ENCODE data around the gene MSH5. TPM values are rescaled to one million over a fixed set of nuclear protein-coding genes. Genes with fewer than 3 reads are reported as not detected.

MSH5 gene
- total RNA-seq (1 to 10 TPM; 2.6 to 3.2 (median 3.0) TPM), polyA plus RNA-seq (1.8 TPM)
- long read RNA-seq, donor 1, partial matches to known transcripts, result 1 of 2 reads
- long read RNA-seq, donor 1, other reads (novel, unspliced or antisense), result 1 of 2 reads
- long read RNA-seq, donor 2, result 0 reads
- long read RNA-seq, donor 3, partial matches to known transcripts, result 0 of 1 reads
- long read RNA-seq, donor 3, other reads (novel, unspliced or antisense), result 0 of 1 reads
- long read RNA-seq, donor 4, partial matches to known transcripts, result 0 of 2 reads
- long read RNA-seq, donor 4, other reads (novel, unspliced or antisense), result 2 of 2 reads

GRCh38 chr6:31739639-31740396 lies at the start of gene MSH5:
Gene MSH5 (plus strand): TSS chr6:31740005. CDS start chr6:31740467, 462 bp downstream.
- Histone ChIP-seq H3K27ac (ENCODE audit: low read length) (peak within 1 kb of the TSS; percentile 46), H3K9me3 (ENCODE audit: control insufficient read depth, low read length) (no peaks in the 10 kb centered on the region), H3K4me1 (ENCODE audit: control insufficient read depth, insufficient read depth, low read length) (peaks cover 3% of the 10 kb centered on the region), H3K4me3 (ENCODE audit: low read length) (peak within 1 kb of the TSS; percentile 66), H3K27me3 (ENCODE audit: control insufficient read depth, insufficient read depth) (no peaks in the 10 kb centered on the region)
- intact Hi-C loops (cut with DNase I), result loop anchor here in 3 of 4 donors (5.0 to 10.0 kb wide), 3 partner anchors 32 to 95 kb away; no protein-coding TSS in a partner anchor
- peak; percentile 95 to 96 for ATAC-seq
- WGBS, result under 1% methylated on average over 58 of the region's 58 CpGs
- peak; percentile 98 to 99 (median 99) for DNase-seq

GRCh38 chr6:31690231-31691077 lies 49.4 kb upstream of the MSH5 start:
- DNase-seq, result no peak

DNA sequence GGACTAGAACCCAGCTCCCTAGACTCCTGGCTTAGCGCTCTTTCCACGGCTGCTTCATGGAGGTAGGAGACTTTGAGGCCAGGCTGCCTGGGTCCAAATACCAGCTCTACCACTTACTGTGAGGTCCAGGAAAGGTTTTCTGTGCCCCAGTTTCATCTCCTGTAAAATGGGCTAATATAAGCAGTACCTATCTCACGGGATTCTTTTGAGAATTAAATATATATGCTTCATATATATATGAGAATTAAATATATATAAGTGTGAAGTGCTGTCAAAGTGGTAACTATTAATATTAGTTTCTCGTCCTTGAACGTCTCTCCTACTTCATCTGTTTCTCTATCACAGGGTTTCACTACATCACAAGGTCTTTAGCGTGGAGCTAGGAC lies 48.7 kb upstream of the MSH5 start:
- no peaks in the 10 kb centered on the region for H3K4me1 ChIP-seq (ENCODE audit: control insufficient read depth, insufficient read depth, low read length)
- H3K27me3 ChIP-seq (ENCODE audit: control insufficient read depth, insufficient read depth), result no peaks in the 10 kb centered on the region
- intact Hi-C loops (cut with DNase I), result no loop called here
- no peaks in the 10 kb centered on the region for H3K9me3 ChIP-seq (ENCODE audit: control insufficient read depth, low read length)
- ATAC-seq (no peak), DNase-seq (no peak)
- H3K4me3 ChIP-seq (ENCODE audit: low read length), result no peak overlapping the region
- no peak overlapping the region for H3K27ac ChIP-seq (ENCODE audit: low read length)
- WGBS, result 89% methylated on average over 6 of the region's 6 CpGs

More at GRCh38 chr6:31690231-31691077, 49.4 kb upstream of the MSH5 start:
- no peak overlapping the region for H3K27ac ChIP-seq (ENCODE audit: low read length)
- no peak overlapping the region for H3K4me3 ChIP-seq (ENCODE audit: low read length)
- no peaks in the 10 kb centered on the region for H3K9me3 ChIP-seq (ENCODE audit: control insufficient read depth, low read length)
- no peaks in the 10 kb centered on the region for H3K4me1 ChIP-seq (ENCODE audit: control insufficient read depth, insufficient read depth, low read length)
- no peaks in the 10 kb centered on the region for H3K27me3 ChIP-seq (ENCODE audit: control insufficient read depth, insufficient read depth)
- intact Hi-C loops (cut with DNase I), result no loop called here
- ATAC-seq, result peak in 1 of 2 donors; percentile 78
- 61% methylated on average over 10 of the region's 10 CpGs for WGBS

GRCh38 chr6:31691564-31692108 lies 48.2 kb upstream of the MSH5 start:
- no peak overlapping the region for H3K27ac ChIP-seq (ENCODE audit: low read length)
- H3K4me3 ChIP-seq (ENCODE audit: low read length), result no peak overlapping the region
- H3K27me3 ChIP-seq (ENCODE audit: control insufficient read depth, insufficient read depth), result no peaks in the 10 kb centered on the region
- WGBS, result 94% methylated on average over 12 of the region's 12 CpGs
- H3K4me1 ChIP-seq (ENCODE audit: control insufficient read depth, insufficient read depth, low read length), result no peaks in the 10 kb centered on the region
- ATAC-seq (no peak), DNase-seq (no peak)
- H3K9me3 ChIP-seq (ENCODE audit: control insufficient read depth, low read length), result no peaks in the 10 kb centered on the region
- intact Hi-C loops (cut with DNase I), result no loop called here

DNA sequence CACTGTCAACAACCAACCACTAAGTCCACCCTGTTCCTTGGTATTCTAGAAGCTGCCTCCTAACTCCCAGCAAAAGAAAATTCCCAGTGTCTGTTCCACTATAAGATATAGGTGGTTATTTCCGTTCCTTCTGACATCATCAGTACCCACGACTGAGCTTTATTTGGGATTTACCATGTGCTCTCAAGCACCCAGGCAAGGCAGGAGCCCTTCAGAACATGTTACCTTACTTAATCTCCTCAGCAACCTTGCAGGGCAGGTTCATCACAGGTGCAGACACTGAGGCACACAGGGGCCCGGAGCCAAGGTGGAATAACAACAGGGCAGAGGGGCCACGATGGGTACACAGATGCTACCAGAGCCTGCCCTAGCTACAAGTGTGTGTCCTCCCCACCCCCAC lies 47.5 kb upstream of the MSH5 start:
- no peak for ATAC-seq
- Histone ChIP-seq H3K4me3 (ENCODE audit: low read length) (no peak overlapping the region), H3K4me1 (ENCODE audit: control insufficient read depth, insufficient read depth, low read length) (no peaks in the 10 kb centered on the region), H3K27me3 (ENCODE audit: control insufficient read depth, insufficient read depth) (no peaks in the 10 kb centered on the region), H3K9me3 (ENCODE audit: control insufficient read depth, low read length) (no peaks in the 10 kb centered on the region), H3K27ac (ENCODE audit: low read length) (no peak overlapping the region)
- intact Hi-C loops (cut with DNase I), result no loop called here
- WGBS, result 76% methylated on average over 4 of the region's 4 CpGs
- no peak for DNase-seq

DNA sequence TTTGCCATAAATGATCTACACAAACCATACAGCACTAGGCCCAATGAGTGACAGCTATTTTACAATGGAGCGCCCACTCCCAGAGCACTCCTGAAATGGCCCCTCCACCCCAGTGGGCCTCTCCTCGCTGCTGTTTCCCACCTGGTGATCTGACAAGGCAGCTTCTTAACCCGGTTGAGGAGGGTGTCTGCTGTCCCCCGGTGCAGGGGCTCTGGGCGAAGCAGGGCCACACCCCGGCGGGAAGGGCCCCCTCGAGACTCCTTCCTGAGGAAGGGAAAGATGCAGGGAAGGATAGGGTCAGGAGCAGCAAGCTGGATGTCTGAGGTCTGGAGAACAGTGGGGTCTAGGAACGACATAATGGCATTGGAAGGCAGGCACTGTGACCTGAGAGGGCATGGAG lies 46.9 kb upstream of the MSH5 start:
- no peak overlapping the region for H3K4me3 ChIP-seq (ENCODE audit: low read length)
- WGBS, result 85% methylated on average over 9 of the region's 9 CpGs
- intact Hi-C loops (cut with DNase I), result no loop called here
- ATAC-seq (no peak), DNase-seq (no peak)
- no peaks in the 10 kb centered on the region for H3K9me3 ChIP-seq (ENCODE audit: control insufficient read depth, low read length)
- H3K27me3 ChIP-seq (ENCODE audit: control insufficient read depth, insufficient read depth), result no peaks in the 10 kb centered on the region
- H3K4me1 ChIP-seq (ENCODE audit: control insufficient read depth, insufficient read depth, low read length), result no peaks in the 10 kb centered on the region
- no peak overlapping the region for H3K27ac ChIP-seq (ENCODE audit: low read length)

DNA sequence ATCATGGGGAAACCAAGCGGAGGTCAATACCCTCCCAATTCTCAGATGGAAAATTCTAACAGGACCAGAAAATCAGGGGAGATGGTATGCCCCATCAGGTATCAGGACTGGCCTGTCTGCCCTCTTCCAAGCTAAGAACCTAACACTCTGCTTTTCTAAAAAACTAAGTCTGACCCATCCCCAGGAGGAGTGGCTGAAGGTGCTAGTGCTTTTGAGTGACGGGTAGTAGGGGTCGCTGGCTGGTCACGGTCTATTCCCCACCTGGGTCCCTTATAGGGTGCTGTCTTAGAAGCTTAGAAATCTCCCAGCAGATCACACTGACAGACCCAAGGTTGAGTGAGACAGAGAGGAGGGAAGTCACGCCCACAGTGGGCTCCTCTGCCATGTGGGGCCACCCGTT lies 46.3 kb upstream of the MSH5 start:
- no peak overlapping the region for H3K27ac ChIP-seq (ENCODE audit: low read length)
- DNase-seq (no peak), ATAC-seq (no peak)
- 89% methylated on average over 6 of the region's 6 CpGs for WGBS
- no peaks in the 10 kb centered on the region for H3K9me3 ChIP-seq (ENCODE audit: control insufficient read depth, low read length)
- no peaks in the 10 kb centered on the region for H3K27me3 ChIP-seq (ENCODE audit: control insufficient read depth, insufficient read depth)
- intact Hi-C loops (cut with DNase I), result no loop called here
- no peaks in the 10 kb centered on the region for H3K4me1 ChIP-seq (ENCODE audit: control insufficient read depth, insufficient read depth, low read length)
- no peak overlapping the region for H3K4me3 ChIP-seq (ENCODE audit: low read length)

DNA sequence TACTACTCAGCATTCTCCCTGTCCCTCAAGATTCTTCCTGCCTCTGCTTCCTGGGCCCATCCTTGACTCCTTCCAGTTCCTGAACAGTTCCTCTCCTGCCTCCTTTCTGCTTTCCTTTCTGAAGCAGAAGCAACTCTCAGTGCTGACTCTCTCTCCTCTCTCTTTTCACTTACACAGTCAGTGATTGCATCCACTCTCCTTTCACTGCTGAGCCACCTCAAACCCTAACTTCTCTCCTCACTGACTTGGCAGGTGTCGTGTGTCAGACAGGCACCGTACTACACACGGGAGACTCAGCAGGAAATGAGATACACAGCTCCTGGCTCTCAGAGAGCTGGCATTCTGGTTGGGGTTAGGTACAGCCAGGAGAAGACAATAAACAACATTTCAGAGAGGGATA lies 42.2 kb upstream of the MSH5 start:
- DNase-seq (no peak), ATAC-seq (no peak)
- Histone ChIP-seq H3K27ac (ENCODE audit: low read length) (no peak overlapping the region), H3K4me3 (ENCODE audit: low read length) (no peak overlapping the region), H3K4me1 (ENCODE audit: control insufficient read depth, insufficient read depth, low read length) (peaks cover 7% of the 10 kb centered on the region), H3K9me3 (ENCODE audit: control insufficient read depth, low read length) (no peaks in the 10 kb centered on the region), H3K27me3 (ENCODE audit: control insufficient read depth, insufficient read depth) (no peaks in the 10 kb centered on the region)
- intact Hi-C loops (cut with DNase I), result no loop called here
- WGBS, result 39% methylated on average over 3 of the region's 3 CpGs

DNA sequence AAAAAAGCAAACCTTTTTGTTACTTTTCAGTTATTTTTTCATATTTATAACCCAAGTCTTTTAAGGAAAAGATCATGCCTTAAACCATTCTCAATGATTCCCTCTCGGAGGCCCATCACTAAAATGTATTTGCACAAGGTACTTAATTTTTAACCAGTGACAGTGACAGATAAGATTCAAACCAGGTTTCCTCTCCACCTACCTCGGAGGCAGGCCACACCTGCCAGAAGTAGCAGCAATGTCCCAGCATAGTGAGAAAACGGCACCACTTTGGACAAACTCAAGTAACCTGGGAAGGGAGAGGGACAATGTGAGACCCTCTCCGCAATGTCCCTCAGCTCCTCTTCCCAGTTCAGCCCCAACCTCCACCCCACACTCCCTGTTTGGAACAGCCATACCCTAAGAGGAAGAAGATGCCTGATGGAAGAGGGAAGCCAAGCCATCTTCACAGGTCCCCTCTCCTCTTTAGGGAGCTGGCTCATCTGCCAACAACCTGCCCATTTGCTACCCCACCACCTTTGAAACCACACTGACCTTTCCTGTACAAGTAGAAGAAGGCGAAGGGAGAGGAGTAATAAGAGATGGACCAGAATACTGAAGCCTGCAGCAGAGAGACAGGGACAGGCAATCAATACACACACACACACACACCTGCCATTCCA lies 38.9 kb upstream of the MSH5 start:
- no peaks in the 10 kb centered on the region for H3K27me3 ChIP-seq (ENCODE audit: control insufficient read depth, insufficient read depth)
- intact Hi-C loops (cut with DNase I), result no loop called here
- ATAC-seq, result no peak
- WGBS, result 85% methylated on average over 5 of the region's 5 CpGs
- peaks cover 7% of the 10 kb centered on the region for H3K4me1 ChIP-seq (ENCODE audit: control insufficient read depth, insufficient read depth, low read length)
- no peak for DNase-seq
- no peak overlapping the region for H3K4me3 ChIP-seq (ENCODE audit: low read length)
- no peak overlapping the region for H3K27ac ChIP-seq (ENCODE audit: low read length)
- H3K9me3 ChIP-seq (ENCODE audit: control insufficient read depth, low read length), result no peaks in the 10 kb centered on the region

DNA sequence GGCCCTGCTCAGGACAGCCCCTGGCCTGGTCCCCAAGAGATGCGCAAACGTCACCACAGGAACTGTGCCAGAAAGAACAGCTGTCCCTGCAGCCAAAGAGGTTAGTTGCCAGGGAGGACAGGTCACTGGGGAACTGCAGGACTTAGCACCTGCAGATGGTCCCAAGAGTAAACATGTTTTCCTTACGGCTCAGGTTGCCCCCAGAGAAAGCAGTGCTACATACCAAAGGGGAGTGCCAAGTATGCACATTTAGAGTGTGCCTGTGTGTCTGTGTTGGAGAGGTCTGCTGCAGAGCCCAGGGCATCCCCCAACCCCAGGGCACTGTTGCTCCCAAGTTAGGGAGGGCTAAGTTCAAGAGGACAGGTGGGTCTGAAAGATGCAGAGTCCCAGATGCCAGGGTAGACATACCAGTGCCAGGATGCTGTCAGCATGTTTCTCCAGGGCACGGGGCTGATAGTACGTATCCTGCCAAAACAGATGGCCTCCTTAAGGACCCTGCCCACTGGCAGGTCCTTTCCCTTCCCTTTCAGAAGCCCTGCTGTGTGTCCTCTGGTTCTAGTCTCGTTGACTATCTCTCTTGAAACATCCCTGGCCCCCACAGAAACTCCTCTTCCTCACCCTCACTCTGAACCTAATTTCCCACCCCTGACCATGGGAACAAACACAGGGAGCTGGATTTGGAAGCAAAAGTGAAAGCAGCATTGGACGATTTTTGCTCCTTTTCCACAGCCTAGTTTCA lies 38.0 kb upstream of the MSH5 start:
- WGBS, result 17% methylated on average over 7 of the region's 7 CpGs
- Histone ChIP-seq H3K4me3 (ENCODE audit: low read length) (peak overlapping the region; percentile 84), H3K27me3 (ENCODE audit: control insufficient read depth, insufficient read depth) (no peaks in the 10 kb centered on the region), H3K27ac (ENCODE audit: low read length) (peak overlapping the region; percentile 31), H3K9me3 (ENCODE audit: control insufficient read depth, low read length) (no peaks in the 10 kb centered on the region), H3K4me1 (ENCODE audit: control insufficient read depth, insufficient read depth, low read length) (peaks cover 7% of the 10 kb centered on the region)
- no peak for ATAC-seq
- intact Hi-C loops (cut with DNase I), result no loop called here
- DNase-seq, result peak in 1 of 3 donors; percentile 49
